Measurements from ENCODE around the gene GLTP.
A peak's percentile ranks its signal among the peaks of the same experiment; 100 is the strongest.

Gene GLTP

DNA sequence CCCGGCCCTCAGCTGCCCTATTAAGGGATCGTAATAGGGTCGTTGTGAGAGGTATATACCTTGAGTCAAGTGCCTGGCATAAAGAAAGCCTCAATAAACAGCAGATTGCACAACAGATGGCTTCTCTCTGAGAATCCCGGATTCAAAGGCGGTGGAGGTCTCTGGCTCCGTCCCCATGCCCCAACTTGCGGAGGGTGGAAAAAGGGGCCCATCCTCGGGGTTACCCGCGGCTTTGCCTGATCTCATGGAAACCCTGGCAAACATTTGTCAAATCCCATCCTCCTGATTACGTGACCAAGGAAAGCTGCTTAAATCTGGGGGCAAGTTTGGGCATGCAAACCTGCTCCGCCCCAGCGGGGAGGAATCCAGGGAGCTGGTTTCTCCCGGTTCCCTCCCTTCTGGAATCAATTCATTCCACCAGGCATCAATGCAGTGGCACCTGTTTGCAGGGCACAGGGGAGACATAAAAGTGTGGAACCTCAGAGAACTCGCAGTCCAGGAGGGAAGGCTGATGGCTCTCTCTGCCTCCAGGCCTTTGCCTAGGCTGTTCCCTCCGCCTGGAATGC is 59.4 kb downstream of the GLTP start:
- Histone ChIP-seq H3K9me3 (replicated peaks in 1 of 11) (no peaks in the 10 kb centered on the region), H3K36me3 (no peaks in the 10 kb centered on the region), H4K20me1 (no peaks in the 10 kb centered on the region), H3K27me3 (no peaks in the 10 kb centered on the region; a peak in 1 of 22 replicates), H3K4me3 (no peak overlapping the region), H3K4me2 (peak overlapping the region in 1 of 11 experiments; percentile 3; a peak in 2 of 22 replicates), H3K9ac (no peak overlapping the region), H3K4me1 (peaks cover 0 to 50% (median 2%) of the 10 kb centered on the region in 10 experiments; a peak in 10 of 20 replicates), H3K27ac (no peak overlapping the region)
- 0 out of 22 replicates have a peak, but pooled peaks of 1 of the 11 experiments have one; percentile 11 for TF ChIP-seq Cebpa-rat (IDR thresholded peaks at IDR 0.05)

DNA sequence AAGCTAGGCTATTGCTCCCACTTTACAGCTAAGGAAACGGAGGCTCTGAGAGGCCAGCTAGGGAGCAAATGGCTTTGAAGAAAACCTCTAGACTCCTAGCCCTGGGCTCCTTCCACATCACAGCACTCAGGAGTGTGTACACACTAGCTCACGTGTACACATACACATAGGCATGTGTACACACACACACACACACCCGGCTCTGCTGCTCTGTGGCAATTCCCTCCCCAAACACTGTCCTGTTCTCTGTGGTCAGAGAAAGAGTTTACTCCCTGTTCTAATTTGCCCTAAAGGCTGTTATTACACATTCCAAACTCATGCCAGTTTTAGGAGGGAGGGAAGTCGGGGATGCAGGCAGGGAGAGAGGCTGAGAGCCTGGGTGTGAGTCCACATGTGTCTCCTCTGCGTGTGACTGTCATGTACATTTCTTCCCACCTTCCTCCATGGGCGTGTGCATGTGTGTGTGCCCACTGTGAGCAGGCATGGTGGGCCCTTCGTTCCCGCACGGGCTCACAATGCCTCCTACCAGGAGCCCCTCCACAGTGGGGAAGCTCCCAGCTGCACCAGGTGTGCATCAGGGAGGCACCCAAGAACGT is 61.3 kb downstream of the GLTP start:
- no peak for TF ChIP-seq Cebpa-rat (IDR thresholded peaks at IDR 0.05)
- H3K9me3 ChIP-seq (replicated peaks in 1 of 11), result no peaks in the 10 kb centered on the region
- no peak overlapping the region for H3K27ac ChIP-seq
- H3K4me2 ChIP-seq, result no peak overlapping the region
- H3K4me1 ChIP-seq, result peaks cover 0 to 41% (median 0%) of the 10 kb centered on the region in 10 experiments; a peak in 5 of 20 replicates
- H3K36me3 ChIP-seq, result no peaks in the 10 kb centered on the region
- no peak overlapping the region; a peak in 1 of 22 replicates for H3K9ac ChIP-seq
- no peaks in the 10 kb centered on the region; a peak in 1 of 22 replicates for H3K27me3 ChIP-seq
- no peak overlapping the region for H3K4me3 ChIP-seq
- no peaks in the 10 kb centered on the region for H4K20me1 ChIP-seq

DNA sequence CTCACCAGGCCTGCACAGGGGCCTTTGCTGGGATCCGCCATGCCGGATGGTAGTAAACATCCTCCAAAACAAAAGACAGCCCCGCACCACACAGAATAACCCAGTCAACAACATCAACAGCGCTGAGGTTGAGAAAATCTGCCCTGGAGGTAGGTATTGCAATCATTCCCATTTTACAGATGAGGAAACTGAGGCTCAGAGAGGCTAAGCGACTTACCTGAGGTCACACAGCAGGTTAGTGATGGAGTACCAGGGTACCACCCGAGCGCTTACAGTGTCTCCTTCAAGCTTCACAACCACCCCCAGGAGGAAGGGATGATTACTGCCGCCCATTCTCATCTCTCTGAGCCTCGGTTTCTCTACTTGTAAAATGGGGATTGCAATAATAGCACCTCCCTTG is 62.1 kb downstream of the GLTP start:
- H3K9me3 ChIP-seq (replicated peaks in 1 of 11), result no peaks in the 10 kb centered on the region
- H3K27ac ChIP-seq, result no peak overlapping the region

DNA sequence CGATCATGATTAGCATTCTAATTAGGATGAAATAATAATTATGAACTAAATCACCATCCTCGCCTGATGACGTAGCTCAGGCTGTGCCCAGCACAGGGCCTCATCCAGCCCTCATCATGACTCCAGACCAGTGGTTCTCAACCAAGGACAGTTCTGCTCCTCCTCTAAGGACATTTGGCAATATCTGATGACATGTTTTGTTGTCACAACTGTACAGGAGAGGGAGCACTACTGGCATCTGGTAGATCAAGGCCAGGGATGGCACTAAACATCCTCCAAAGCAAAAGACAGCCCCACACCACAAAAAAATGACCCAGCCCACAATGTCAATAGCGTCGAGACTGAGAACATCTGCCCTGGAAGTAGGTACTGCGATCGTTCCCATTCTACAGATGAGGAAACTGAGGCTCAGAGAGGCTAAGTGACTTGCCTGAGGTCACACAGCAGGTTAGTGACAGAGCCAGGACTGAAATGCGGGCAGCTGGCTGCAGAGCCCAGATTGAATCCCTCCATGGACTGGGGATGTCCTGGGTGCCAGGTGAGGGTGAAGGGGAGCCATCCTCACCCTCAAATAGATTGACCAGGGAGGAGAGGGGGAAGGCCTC is 62.6 kb downstream of the GLTP start:
- Histone ChIP-seq H3K4me1 (peaks cover 0 to 28% (median 0%) of the 10 kb centered on the region in 10 experiments; a peak in 5 of 20 replicates), H3K4me2 (no peak overlapping the region), H3K36me3 (no peaks in the 10 kb centered on the region), H4K20me1 (no peaks in the 10 kb centered on the region), H3K4me3 (no peak overlapping the region), H3K9me3 (replicated peaks in 1 of 11) (no peaks in the 10 kb centered on the region), H3K27me3 (no peaks in the 10 kb centered on the region; a peak in 1 of 22 replicates), H3K27ac (no peak overlapping the region), H3K9ac (no peak overlapping the region)
- TF ChIP-seq Cebpa-rat (IDR thresholded peaks at IDR 0.05), result no peak

More for the DNA sequence above, 62.1 kb downstream of the GLTP start:
- Histone ChIP-seq H4K20me1 (no peaks in the 10 kb centered on the region), H3K4me2 (no peak overlapping the region), H3K27me3 (no peaks in the 10 kb centered on the region; a peak in 1 of 22 replicates), H3K4me1 (peaks cover 0 to 34% (median 0%) of the 10 kb centered on the region in 10 experiments; a peak in 5 of 20 replicates), H3K36me3 (no peaks in the 10 kb centered on the region), H3K4me3 (no peak overlapping the region), H3K9ac (no peak overlapping the region)
- no peak for TF ChIP-seq Cebpa-rat (IDR thresholded peaks at IDR 0.05)

DNA sequence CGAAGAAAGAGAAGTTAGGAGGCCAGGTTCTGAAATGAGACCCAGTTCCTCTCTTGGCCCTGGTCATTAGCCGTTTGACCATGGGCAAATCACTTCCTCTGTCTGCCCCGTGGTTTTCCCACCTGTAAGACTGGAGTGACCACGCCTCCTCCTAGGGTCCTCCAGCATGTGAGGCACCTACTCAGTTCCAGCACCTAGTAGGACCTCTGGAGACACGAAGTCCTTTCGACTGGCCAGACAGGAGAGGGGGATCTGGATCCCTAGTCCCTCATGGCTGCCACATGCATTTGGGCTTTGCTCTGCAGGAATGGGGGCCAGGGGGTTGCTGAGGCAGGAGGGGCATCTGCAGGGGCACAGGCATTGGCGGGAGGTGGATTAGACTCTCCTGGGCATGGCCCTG is 63.5 kb downstream of the GLTP start:
- H3K4me3 ChIP-seq, result no peak overlapping the region

DNA sequence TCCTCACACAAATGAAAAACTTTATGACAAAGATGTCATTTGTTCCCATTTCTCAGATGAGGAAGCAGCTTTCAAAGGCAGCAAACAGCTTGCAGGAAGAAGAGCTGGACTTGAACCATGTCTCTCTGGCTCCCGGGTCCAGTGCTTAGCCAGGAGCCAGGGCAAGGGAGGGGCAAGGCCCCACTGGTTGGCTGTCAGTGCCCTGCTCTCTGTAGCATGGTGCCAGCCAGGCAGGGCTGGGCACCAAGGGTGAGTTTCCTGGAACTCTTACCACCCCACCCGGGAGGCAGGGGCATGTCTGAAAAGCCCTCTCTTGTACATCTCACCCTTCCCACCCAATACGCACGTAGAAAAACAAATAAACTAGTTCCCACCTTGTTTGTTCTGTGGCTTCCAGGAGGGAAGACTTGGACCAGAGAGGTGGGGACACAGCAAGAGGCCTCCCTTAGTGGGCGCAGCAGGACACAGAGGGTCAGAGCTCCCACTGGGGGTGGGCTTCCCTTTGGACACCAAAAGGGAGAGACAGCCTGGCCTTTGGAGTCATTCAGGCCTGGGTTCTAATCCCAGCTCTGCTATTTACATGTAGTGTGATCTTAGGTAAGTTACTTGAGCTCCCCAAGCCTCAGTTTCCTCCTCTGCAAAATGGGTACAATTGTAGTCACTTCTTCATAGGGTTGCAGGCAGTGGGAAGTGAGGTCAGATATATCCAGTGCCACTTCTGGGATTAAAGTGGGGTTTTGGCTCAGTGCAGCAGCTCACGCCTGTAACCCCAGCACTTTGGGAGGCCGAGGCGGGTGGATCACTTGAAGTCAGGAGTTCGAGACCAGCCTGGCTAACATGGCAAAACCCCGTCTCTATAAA is 64.4 kb downstream of the GLTP start:
- TF ChIP-seq Cebpa-rat (IDR thresholded peaks at IDR 0.05), result no peak
- Histone ChIP-seq H3K27me3 (no peaks in the 10 kb centered on the region; a peak in 1 of 22 replicates), H3K27ac (no peak overlapping the region), H3K4me2 (no peak overlapping the region), H3K4me3 (no peak overlapping the region), H3K9me3 (replicated peaks in 1 of 11) (no peaks in the 10 kb centered on the region), H3K4me1 (peaks cover 0 to 12% (median 0%) of the 10 kb centered on the region in 10 experiments; a peak in 4 of 20 replicates), H3K9ac (no peak overlapping the region), H3K36me3 (no peaks in the 10 kb centered on the region), H4K20me1 (no peaks in the 10 kb centered on the region)

More for the DNA sequence above, 63.5 kb downstream of the GLTP start:
- Histone ChIP-seq H3K9me3 (replicated peaks in 1 of 11) (no peaks in the 10 kb centered on the region), H3K36me3 (no peaks in the 10 kb centered on the region), H3K4me2 (peak overlapping the region in 2 of 11 experiments; percentile 11 to 44; a peak in 1 of 22 replicates), H3K9ac (no peak overlapping the region), H3K4me1 (peaks cover 0 to 21% (median 0%) of the 10 kb centered on the region in 10 experiments; a peak in 4 of 20 replicates), H4K20me1 (no peaks in the 10 kb centered on the region), H3K27ac (no peak overlapping the region), H3K27me3 (no peaks in the 10 kb centered on the region; a peak in 1 of 22 replicates)
- TF ChIP-seq Cebpa-rat (IDR thresholded peaks at IDR 0.05), result no peak

DNA sequence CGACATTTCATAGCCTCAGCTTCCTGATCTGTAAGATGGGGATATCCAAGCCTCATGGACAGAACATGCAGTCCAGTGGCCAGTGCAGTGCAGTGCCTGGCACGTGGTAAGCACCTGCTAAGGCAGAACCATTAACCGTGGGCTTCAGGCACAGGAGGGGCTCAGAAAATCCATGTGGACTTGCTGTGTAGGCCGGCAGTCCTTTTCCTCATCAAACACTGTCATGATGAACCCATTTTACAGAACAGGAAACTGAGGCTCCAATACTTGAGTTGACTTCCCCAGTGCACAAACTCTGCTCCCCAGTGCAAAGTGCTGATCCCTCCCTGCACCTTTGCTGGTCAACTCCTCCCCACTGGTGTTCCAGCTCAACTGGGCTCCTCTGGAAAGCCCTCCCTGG is 65.1 kb downstream of the GLTP start:
- Histone ChIP-seq H4K20me1 (no peaks in the 10 kb centered on the region), H3K4me3 (no peak overlapping the region), H3K9me3 (replicated peaks in 1 of 11) (no peaks in the 10 kb centered on the region), H3K9ac (no peak overlapping the region), H3K4me1 (peaks cover 0 to 10% (median 0%) of the 10 kb centered on the region in 10 experiments; a peak in 4 of 20 replicates), H3K27ac (no peak overlapping the region), H3K4me2 (no peak overlapping the region), H3K27me3 (no peaks in the 10 kb centered on the region), H3K36me3 (no peaks in the 10 kb centered on the region)
- no peak for TF ChIP-seq Cebpa-rat (IDR thresholded peaks at IDR 0.05)

DNA sequence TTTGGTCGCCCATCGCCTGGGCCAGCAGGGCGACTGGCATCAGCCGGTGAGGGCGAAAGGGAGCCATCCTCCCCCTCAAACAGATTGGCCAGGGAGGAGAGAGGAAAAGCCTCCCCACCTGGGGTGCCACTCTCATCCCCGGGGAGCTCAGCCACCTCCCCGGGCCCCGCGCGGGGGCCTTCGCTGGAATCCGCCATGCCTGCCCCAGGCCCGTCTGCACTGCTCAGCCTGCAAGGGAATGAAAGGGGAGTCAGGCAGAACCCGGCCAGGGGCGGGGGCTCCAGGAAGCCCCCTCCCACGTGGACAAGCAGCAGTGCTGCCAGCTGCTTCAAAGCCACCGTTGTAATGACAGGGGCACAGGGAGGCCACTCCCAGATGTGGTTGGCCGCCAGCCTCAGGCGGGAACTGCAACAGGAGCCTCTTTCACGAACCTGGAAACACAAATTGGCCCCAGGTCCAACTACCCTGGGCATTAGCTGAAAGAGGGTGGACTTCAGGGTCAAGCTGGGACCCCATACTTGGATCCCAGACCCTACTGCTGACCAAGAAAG is 65.7 kb downstream of the GLTP start:
- Histone ChIP-seq H3K27ac (no peak overlapping the region), H3K4me3 (no peak overlapping the region), H4K20me1 (no peaks in the 10 kb centered on the region), H3K36me3 (no peaks in the 10 kb centered on the region), H3K9ac (no peak overlapping the region), H3K4me2 (no peak overlapping the region), H3K9me3 (replicated peaks in 1 of 11) (no peaks in the 10 kb centered on the region), H3K27me3 (no peaks in the 10 kb centered on the region), H3K4me1 (peaks cover 0 to 10% (median 0%) of the 10 kb centered on the region in 10 experiments; a peak in 4 of 20 replicates)
- TF ChIP-seq Cebpa-rat (IDR thresholded peaks at IDR 0.05), result no peak
